GM19238 (cell line): ENCODE results near the gene AP4S1.

Experiments
- DNase-seq: peaks from one replicate; pipeline ENCODE4 v3.0.0; 2011; ENCODE audit warnings: low spot score; ENCODE audit not compliant: insufficient read length

Gene AP4S1

DNA sequence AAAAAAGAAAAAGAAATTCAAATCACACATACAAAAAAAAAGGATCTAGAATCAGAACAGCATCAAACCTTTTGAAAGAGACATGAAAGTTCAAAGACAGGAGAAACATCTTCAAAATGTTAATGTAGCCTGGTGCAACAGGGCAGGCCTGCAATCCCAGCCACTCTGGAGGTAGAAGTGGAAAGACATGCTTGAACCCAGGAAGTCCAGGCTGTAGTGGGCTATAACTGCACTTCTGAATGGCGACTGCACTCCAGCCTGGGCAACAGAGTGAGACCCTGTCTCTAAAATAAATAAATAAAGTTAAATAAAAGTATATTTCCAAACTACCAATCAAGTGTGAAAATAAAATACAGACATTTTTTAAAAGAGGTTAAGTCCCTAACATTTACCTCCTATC is 18.7 kb upstream of the AP4S1 start:
- DNase-seq = no peak

DNA sequence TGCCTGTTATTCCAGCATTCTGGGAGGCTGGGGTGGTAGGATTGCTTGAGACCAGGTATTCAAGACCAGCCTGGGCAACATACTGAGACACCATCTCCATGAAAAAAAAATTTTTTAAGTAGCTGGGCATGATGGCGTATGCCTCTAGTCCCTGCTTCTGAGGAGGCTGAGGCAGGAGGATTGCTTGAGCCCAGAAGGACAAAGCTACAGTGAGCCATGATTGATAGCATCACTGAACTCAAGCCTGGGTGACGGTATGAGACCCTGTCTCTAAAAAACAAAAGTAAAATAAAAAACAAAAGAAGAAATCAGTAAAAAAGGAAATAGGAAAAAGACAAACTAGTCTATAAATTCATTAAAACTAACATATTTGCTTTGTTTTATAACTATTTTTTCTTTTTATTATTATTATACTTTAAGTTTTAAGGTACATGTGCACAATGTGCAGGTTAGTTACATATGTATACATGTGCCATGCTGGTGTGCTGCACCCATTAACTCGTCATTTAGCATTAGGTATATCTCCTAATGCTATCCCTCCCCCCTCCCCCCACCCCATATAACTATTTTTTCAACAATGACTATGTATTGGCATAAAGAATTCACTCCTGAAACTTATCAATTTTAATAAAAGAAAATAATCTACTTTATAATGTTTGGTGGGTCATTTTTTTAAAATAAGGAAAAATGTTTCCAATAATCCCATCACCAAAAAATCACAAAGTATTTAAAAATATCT is 15.4 kb upstream of the AP4S1 start:
- DNase-seq = no peak

DNA sequence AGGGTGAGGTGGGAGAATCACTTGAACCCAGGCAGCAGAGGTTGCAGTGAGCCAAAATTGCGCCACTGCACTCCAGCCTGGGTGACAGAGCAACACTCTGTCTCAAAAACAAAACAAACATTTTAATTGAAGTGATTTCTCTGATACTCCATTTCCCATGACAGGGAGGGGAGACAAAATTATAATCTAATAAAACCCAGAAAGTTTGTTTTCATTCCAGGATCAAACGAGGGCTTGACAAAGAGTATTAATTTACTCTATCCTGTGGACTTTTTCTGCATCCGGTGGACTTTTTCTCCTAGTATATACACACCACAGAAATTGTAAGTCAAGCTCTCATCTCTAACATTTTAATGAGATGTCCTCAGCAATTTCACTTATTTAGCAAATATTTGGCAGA is 14.5 kb upstream of the AP4S1 start:
- DNase-seq = no peak

- no peak for DNase-seq
These were observed 11.6 kb upstream of the AP4S1 start for GRCh38 chr14:31013841-31014240.

DNA sequence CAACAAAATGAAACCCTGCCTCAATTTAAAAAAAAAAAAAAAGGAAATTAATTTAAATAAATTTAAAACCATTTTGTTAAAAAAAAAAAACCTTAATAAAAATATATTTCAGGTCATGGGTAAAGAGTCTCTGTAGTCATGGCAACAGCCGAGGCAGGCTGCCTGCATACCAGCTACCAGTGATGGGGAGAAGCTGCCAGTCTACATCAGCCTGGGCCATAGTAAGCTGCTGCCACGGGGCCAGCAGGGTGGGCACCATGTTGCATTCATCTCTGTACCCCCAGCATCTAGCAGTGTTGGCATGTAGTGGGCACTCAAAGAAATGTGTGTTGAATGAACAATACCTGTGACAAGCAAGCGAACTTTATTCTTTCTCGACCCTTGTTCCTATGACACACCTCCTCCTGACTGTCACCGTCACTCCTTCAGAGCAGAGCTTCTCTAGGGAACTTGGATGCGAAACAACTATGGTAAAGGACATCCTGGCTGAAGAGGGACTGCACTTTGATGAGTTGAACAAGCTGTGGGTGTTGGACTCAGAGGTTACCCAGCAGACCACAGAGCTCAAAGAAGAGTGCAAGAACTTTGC is 7.3 kb upstream of the AP4S1 start:
- DNase-seq = no peak

GRCh38 chr14:31020834-31021575 is 4.4 kb upstream of the AP4S1 start:
- DNase-seq = no peak

GRCh38 chr14:31021576-31021949 is 3.9 kb upstream of the AP4S1 start:
- no peak for DNase-seq

- no peak for DNase-seq
These were observed 3.1 kb upstream of the AP4S1 start for GRCh38 chr14:31022386-31022785.

GRCh38 chr14:31024010-31024480 is 1.4 kb upstream of the AP4S1 start:
- no peak for DNase-seq

DNA sequence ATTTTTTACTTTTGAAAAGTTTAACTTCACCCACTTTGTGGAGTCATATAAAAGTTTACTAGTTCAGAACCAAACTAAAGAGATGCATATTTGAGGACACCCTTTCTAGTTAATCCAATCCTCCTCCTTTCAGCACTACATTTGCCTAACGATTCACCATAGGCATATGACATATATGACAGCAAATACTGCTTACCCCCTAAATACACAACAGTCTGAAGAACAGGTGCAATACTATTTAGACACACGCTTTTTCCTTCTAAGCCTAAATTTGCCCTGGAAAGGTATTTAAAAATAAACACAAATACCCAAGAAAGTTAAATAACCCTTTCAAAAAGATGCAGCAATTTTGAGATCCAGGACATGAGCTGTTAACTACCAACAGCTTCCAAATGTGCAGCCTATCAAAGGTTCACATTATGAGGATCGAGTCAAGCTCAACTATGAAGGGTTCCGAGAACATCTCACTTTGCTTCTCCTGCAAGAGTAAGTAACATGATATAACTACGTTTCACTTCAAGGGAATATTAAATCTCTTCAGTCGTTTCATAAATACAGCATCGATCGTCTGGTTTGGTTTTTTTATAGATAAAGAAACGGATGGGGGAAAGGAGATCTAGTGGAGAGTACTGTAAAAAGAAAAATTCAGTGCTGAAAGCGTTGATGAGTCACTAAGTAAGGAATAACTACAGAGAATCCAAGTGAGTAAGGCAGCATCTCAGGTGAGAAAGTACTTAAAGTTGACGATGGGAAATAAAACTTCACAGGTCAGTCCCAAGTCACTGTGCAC is 677 bp upstream of the AP4S1 start:
- DNase-seq = no peak

- DNase-seq = no peak
These were observed 614 bp downstream of the AP4S1 start, which contains the start of gene STRN3 for GRCh38 chr14:31026077-31026449. Gene STRN3 (minus strand): TSS chr14:31026379. CDS start chr14:31026185, 194 bp downstream.

- peak; percentile 81 for DNase-seq
These were observed 1.2 kb downstream of the AP4S1 start for GRCh38 chr14:31026450-31027235.

GRCh38 chr14:31027847-31028246 is 2.4 kb downstream of the AP4S1 start:
- no peak for DNase-seq

- no peak for DNase-seq
These were observed 3.8 kb downstream of the AP4S1 start for GRCh38 chr14:31029016-31029970.

- DNase-seq = no peak
These were observed 5.0 kb downstream of the AP4S1 start for GRCh38 chr14:31030469-31030868.

- no peak for DNase-seq
These were observed 11.1 kb downstream of the AP4S1 start for GRCh38 chr14:31036552-31036951.

DNA sequence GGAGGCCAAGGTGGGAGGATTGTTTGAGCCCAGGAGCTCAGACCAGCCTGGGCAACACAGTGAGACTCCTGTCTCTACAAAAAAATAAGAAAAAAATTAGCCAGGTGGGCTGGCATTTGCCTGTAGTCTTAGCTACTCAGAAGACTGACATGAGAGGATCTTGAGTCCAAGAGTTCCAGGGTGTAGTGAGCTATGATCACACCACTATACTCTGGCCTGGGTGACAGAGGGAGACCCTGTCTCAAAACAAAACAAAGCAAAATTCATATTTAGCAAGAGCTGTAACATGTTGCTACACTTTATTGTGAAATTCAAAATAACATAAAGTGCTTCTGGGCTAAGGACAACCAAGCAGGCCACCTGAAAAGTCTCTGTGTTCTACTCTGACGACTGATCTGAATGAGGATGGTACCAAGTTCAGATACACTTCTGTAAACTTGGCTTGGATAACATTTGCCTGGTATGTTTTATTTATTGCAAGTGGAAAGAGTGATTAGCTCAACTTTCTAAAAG is 12.3 kb downstream of the AP4S1 start:
- DNase-seq = no peak

DNA sequence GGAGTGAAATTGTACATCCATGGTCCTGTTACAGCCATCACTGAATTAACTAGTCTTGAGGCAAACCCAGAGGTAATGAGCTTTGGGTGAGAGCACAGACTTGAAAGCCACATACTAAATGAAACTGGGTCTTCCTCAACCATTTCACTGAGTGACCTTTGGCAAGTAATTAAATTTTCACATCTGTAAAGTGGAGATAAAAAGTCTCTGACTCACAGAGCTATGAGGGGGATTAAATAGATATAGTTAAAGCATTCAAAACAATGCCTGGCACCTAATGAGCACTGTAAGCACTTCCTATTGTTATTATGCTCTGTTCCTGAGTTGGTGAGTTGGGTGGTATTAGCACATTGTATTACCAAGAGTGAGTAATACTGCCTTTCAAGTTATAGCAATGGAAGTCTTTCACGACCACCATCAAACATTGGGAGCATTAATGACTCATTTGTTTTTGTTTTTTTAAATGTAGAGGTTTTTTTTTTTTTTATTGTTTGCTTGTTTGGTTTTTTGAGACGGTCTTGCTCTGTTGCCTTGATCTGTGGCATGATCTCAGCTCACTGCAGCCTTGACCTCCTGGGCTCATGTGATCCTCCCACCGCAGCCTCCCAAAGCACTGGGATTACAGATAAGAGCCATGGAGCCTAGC is 13.2 kb downstream of the AP4S1 start:
- DNase-seq = no peak

DNA sequence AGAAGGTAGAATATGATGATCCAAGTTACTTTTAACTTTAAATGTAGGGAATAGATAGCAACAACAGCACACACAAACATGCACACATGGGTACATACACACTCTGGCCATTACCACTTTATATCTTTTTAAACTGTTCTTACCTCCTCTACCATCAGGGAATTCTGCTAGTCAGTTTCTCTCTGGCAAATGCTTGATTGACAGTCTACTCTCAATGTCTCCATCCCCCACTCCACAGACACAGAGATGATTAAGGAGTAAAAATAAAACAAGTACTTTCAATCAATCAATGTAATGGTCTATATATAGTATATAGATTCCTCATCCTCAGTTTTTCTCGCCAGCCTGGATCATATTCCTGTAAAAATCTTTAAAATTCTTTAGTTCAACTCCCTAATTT is 16.9 kb downstream of the AP4S1 start:
- DNase-seq = no peak
